ENCODE measurements around the gene ELOVL1.

- TF ChIP-seq, protein P1, sequence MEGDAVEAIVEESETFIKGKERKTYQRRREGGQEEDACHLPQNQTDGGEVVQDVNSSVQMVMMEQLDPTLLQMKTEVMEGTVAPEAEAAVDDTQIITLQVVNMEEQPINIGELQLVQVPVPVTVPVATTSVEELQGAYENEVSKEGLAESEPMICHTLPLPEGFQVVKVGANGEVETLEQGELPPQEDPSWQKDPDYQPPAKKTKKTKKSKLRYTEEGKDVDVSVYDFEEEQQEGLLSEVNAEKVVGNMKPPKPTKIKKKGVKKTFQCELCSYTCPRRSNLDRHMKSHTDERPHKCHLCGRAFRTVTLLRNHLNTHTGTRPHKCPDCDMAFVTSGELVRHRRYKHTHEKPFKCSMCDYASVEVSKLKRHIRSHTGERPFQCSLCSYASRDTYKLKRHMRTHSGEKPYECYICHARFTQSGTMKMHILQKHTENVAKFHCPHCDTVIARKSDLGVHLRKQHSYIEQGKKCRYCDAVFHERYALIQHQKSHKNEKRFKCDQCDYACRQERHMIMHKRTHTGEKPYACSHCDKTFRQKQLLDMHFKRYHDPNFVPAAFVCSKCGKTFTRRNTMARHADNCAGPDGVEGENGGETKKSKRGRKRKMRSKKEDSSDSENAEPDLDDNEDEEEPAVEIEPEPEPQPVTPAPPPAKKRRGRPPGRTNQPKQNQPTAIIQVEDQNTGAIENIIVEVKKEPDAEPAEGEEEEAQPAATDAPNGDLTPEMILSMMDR (conservative IDR thresholded peaks at IDR 0.05): peak; percentile 79
- no peak for TF ChIP-seq ZFX (IDR thresholded peaks at IDR 0.05)
These were observed 46.9 kb upstream of the ELOVL1 start for GRCh38 chr1:43414634-43415223.

All from C4-2B (cell line).